DOHH2 (cell line): ENCODE measurements around the gene GALNT9.

Experiments used
- CTCF ChIP-seq: fragments of 200-600 bp; sonication (generic); IDR thresholded peaks from one replicate; pipeline ENCODE4 v1.5.1; 2014; ENCODE audit warnings: antibody characterized with exemption, mild to moderate bottlenecking, low read depth, low read length; ENCODE audit not compliant: poor library complexity, severe bottlenecking
- EZH2phosphoT487 ChIP-seq: fragments of 200-600 bp; sonication (generic); IDR thresholded peaks from 2 replicates; pipeline ENCODE4 v1.6.1; 2017; ENCODE audit warnings: borderline replicate concordance, mild to moderate bottlenecking, antibody characterized with exemption, low read length, moderate library complexity, mixed read lengths

- TF ChIP-seq CTCF: no peak
- TF ChIP-seq EZH2phosphoT487: no peak
These were observed 70.8 kb downstream of the GALNT9 start for GRCh38 chr12:132258543-132258942.
